ENCODE results near the gene ACVR1. TPM values are rescaled to one million over a fixed set of nuclear protein-coding genes. Genes with fewer than 3 reads are reported as not detected.
A peak's percentile ranks its signal among the peaks of the same experiment; 100 is the strongest.

Gene ACVR1
- total RNA-seq, 1 donor from 2014 or later = 17.1 TPM

DNA sequence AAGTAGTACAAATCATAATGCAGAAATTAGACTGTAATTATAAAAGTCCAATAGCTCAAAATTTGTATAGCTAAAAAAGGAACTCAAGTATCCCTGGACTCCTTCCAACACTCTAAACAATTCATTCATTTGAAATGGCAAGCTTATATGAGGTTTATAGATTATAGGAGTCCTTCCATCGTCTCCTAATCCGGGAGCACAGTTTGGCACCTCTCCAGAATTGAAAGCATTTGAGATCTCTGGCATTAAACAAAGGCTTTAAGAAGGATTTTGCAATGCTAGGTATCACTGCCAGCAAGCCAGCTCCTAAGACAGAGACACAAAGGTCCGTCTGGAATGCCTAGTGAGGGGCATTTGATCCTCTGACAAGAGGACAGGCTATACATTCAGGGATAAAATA, 90.9 kb downstream of the ACVR1 start:
- Histone ChIP-seq H3K4me3 (ENCODE audit: low read depth, low read length) (no peak overlapping the region), H3K36me3 (ENCODE audit: control insufficient read depth, insufficient read depth, low read length) (no peaks in the 10 kb centered on the region), H3K27me3 (ENCODE audit: control insufficient read depth, insufficient read depth, low read length) (no peaks in the 10 kb centered on the region)
- TF ChIP-seq, protein P1, sequence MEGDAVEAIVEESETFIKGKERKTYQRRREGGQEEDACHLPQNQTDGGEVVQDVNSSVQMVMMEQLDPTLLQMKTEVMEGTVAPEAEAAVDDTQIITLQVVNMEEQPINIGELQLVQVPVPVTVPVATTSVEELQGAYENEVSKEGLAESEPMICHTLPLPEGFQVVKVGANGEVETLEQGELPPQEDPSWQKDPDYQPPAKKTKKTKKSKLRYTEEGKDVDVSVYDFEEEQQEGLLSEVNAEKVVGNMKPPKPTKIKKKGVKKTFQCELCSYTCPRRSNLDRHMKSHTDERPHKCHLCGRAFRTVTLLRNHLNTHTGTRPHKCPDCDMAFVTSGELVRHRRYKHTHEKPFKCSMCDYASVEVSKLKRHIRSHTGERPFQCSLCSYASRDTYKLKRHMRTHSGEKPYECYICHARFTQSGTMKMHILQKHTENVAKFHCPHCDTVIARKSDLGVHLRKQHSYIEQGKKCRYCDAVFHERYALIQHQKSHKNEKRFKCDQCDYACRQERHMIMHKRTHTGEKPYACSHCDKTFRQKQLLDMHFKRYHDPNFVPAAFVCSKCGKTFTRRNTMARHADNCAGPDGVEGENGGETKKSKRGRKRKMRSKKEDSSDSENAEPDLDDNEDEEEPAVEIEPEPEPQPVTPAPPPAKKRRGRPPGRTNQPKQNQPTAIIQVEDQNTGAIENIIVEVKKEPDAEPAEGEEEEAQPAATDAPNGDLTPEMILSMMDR (IDR thresholded peaks at IDR 0.05; ENCODE audit: insufficient read depth, low read length, severe bottlenecking) = no peak
- FAIRE-seq = no peak
- peak; percentile 65 for DNase-seq (ENCODE audit: low read depth)

DNA sequence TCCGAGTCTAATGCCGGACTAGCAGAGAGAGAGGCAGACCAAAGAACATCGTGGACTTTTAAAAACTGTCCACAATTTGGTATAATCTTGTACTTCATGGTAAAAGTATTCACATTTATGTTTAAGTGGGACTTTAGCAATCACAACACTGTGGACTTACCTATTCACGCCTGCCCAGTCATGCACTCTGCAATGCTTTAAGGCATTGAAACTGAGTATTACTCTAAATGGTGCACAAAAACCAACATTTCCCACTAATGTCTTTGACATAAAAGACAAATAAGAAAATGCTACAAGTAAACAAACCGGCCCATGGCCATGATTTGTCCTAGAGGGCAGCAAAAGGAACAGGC, 91.3 kb downstream of the ACVR1 start:
- FAIRE-seq (no peak), DNase-seq (ENCODE audit: low read depth) (peak; percentile 59)
- H3K4me3 ChIP-seq (ENCODE audit: low read depth, low read length) = peak overlapping the region; percentile 14
- TF ChIP-seq, protein P1 (IDR thresholded peaks at IDR 0.05; ENCODE audit: insufficient read depth, low read length, severe bottlenecking) = no peak
- H3K27me3 ChIP-seq (ENCODE audit: control insufficient read depth, insufficient read depth, low read length) = no peaks in the 10 kb centered on the region
- H3K36me3 ChIP-seq (ENCODE audit: control insufficient read depth, insufficient read depth, low read length) = peaks cover 1% of the 10 kb centered on the region

DNA sequence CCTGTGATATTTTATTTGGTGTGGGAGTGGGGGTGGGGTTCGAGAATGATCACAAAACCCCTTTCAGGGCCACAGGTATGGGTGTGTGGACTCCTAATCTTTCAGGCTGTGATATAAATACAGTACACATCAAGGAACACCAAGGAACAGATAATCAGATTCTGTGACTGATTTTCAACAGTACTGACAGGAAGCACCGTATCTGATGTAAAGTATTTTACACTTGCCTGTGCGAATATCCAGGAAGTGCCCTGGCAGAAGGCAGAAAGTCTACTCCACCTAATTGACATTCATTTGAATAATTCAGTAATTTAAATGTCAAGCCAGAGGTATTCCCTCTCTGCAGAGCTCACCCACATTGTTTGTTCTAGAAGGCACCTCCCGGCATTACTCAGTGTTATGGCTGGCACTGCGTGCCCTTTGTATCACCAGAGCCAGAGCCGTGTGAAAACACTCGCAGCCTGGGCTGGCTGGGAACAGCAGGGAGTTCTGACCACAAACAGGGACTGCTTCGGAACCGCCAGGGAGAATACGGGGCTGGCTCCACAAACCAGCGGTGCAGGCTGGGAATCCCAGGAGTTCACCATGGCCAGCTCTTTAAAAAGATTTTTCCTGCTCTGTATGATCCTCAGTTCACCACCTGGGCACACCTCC, 91.8 kb downstream of the ACVR1 start:
- TF ChIP-seq, protein P1 (IDR thresholded peaks at IDR 0.05; ENCODE audit: insufficient read depth, low read length, severe bottlenecking) = no peak

DNA sequence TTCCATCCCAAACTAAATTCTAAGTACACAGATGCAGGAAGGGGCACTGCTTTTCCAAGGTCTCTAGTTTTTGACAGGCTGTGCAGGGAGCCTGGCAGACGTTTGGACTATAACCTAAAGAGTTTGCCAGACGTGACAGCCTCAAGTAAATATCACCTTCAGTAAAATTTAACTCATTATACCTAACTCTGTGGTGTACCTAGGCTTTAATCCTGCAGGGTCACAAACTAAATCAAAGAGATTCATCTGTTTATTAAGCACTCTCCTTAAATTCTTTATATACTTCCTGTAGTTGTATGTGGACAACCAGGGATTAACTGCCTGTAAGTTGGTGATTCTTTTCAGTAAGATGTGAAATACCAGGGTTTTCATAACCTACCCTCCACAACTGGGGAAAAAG, 92.9 kb downstream of the ACVR1 start:
- no peak for FAIRE-seq
- TF ChIP-seq, protein P1 (IDR thresholded peaks at IDR 0.05; ENCODE audit: insufficient read depth, low read length, severe bottlenecking) = no peak
- H3K36me3 ChIP-seq (ENCODE audit: control insufficient read depth, insufficient read depth, low read length) = peaks cover 3% of the 10 kb centered on the region
- no peak overlapping the region for H3K4me3 ChIP-seq (ENCODE audit: low read depth, low read length)
- H3K27me3 ChIP-seq (ENCODE audit: control insufficient read depth, insufficient read depth, low read length) = no peaks in the 10 kb centered on the region
- DNase-seq (ENCODE audit: low read depth) = no peak

More for the DNA sequence above, 91.8 kb downstream of the ACVR1 start:
- DNase-seq (ENCODE audit: low read depth) (peak; percentile 91), FAIRE-seq (peak; percentile 23)
- Histone ChIP-seq H3K27me3 (ENCODE audit: control insufficient read depth, insufficient read depth, low read length) (no peaks in the 10 kb centered on the region), H3K4me3 (ENCODE audit: low read depth, low read length) (peak overlapping the region; percentile 14), H3K36me3 (ENCODE audit: control insufficient read depth, insufficient read depth, low read length) (peaks cover 3% of the 10 kb centered on the region)

- Histone ChIP-seq H3K4me3 (ENCODE audit: low read depth, low read length) (no peak overlapping the region), H3K36me3 (ENCODE audit: control insufficient read depth, insufficient read depth, low read length) (peaks cover 6% of the 10 kb centered on the region), H3K27me3 (ENCODE audit: control insufficient read depth, insufficient read depth, low read length) (no peaks in the 10 kb centered on the region)
- TF ChIP-seq, protein P1 (IDR thresholded peaks at IDR 0.05; ENCODE audit: insufficient read depth, low read length, severe bottlenecking) = peak; percentile 32
- no peak for FAIRE-seq
- peak; percentile 73 for DNase-seq (ENCODE audit: low read depth)
These were observed 93.9 kb downstream of the ACVR1 start for GRCh38 chr2:157782057-157782845.
